GM23248 (cell line): ENCODE measurements around the gene ADPRHL1. TPM values are rescaled to one million over a fixed set of nuclear protein-coding genes. Genes with fewer than 3 reads are reported as not detected.
"Not testable (repeated sequence)": the region's sequence is repeated elsewhere in the genome, so short reads cannot be mapped to it uniquely, and the experiment has no call there.

Experiments used
- DNase-seq: peaks from one replicate; pipeline ENCODE4 v3.0.0-alpha.2; 2015
- H2AFZ ChIP-seq: fragments of 200-600 bp; sonication (generic); 2 replicates; pipeline ENCODE4 v1.6.1; 2016; ENCODE audit warnings: antibody characterized with exemption
- H3F3A ChIP-seq: fragments of 200-600 bp; sonication (generic); 2 replicates; pipeline ENCODE4 v1.6.1; 2016; ENCODE audit warnings: mild to moderate bottlenecking, antibody characterized with exemption, mixed run types; ENCODE audit not compliant: insufficient read depth
- H3K27ac ChIP-seq: fragments of 200-600 bp; sonication (generic); 2 replicates; pipeline ENCODE4 v1.5.1; 2016; ENCODE audit warnings: mild to moderate bottlenecking
- H3K27me3 ChIP-seq: fragments of 200-600 bp; sonication (generic); replicated peaks from 2 replicates; pipeline ENCODE4 v1.6.1; 2016; ENCODE audit warnings: mild to moderate bottlenecking; ENCODE audit not compliant: insufficient read depth
- H3K36me3 ChIP-seq: fragments of 200-600 bp; sonication (generic); 2 replicates; pipeline ENCODE4 v1.6.1; 2016; ENCODE audit warnings: low read depth, mild to moderate bottlenecking
- H3K4me1 ChIP-seq: fragments of 200-600 bp; sonication (generic); 2 replicates; pipeline ENCODE4 v1.6.1; 2016; ENCODE audit warnings: mild to moderate bottlenecking; ENCODE audit not compliant: insufficient read depth
- H3K4me2 ChIP-seq: fragments of 200-600 bp; sonication (generic); one replicate; pipeline ENCODE4 v1.6.1; 2016; ENCODE audit warnings: mild to moderate bottlenecking; ENCODE audit not compliant: unreplicated experiment
- H3K4me3 ChIP-seq: fragments of 200-600 bp; sonication (generic); 2 replicates; pipeline ENCODE4 v1.5.1; 2016; ENCODE audit warnings: mild to moderate bottlenecking
- H3K79me2 ChIP-seq: fragments of 200-600 bp; sonication (generic); 2 replicates; pipeline ENCODE4 v1.6.1; 2016; ENCODE audit warnings: mild to moderate bottlenecking; ENCODE audit not compliant: insufficient read depth
- H3K9ac ChIP-seq: fragments of 200-600 bp; sonication (generic); 2 replicates; pipeline ENCODE4 v1.6.1; 2016; ENCODE audit warnings: mild to moderate bottlenecking
- H3K9me2 ChIP-seq: fragments of 200-600 bp; sonication (generic); 2 replicates; pipeline ENCODE4 v1.6.1; 2016; ENCODE audit warnings: mixed run types, mild to moderate bottlenecking, moderate library complexity; ENCODE audit not compliant: insufficient read depth
- H3K9me3 ChIP-seq: fragments of 200-600 bp; sonication (generic); one replicate; pipeline ENCODE4 v1.6.1; 2017; ENCODE audit warnings: low read depth
- H4K20me1 ChIP-seq: fragments of 200-600 bp; sonication (generic); 2 replicates; pipeline ENCODE4 v1.6.0; 2016; ENCODE audit not compliant: insufficient read depth
- EZH2 ChIP-seq: fragments of 200-600 bp; sonication (generic); IDR thresholded peaks from 2 replicates; pipeline ENCODE4 v1.6.1; 2018; ENCODE audit warnings: antibody characterized with exemption, mild to moderate bottlenecking; ENCODE audit not compliant: insufficient read depth, poor library complexity, severe bottlenecking
- EZH2phosphoT487 ChIP-seq: fragments of 200-600 bp; sonication (generic); IDR thresholded peaks from 2 replicates; pipeline ENCODE4 v1.6.1; 2018; ENCODE audit warnings: antibody characterized with exemption, moderate library complexity, mild to moderate bottlenecking, low read depth; ENCODE audit not compliant: insufficient read depth
- WGBS, 2 experiments: methylation state at CpG; one replicate each; pipeline ENCODE4 v1.1.6; 2015 to 2017; ENCODE audit warnings: low lambda C conversion rate in 2 of 2, low coverage in 1 of 2; ENCODE audit errors: missing lambda C conversion rate in 2 of 2; 5-methylcytosine and 5-hydroxymethylcytosine counted together
- in situ Hi-C: fragments of 300-500 bp; cut with MboI; formaldehyde crosslinking; loops from 2 replicates; pipeline ENCODE4 v1.15.0; 2020
- polyA plus RNA-seq: library from polyadenylated mRNA; unstranded; fragments of >200 nt; fragmentation: Nextera tagmentation; extraction: Ambion mirVana; gene quantifications from 2 replicates; pipeline ENCODE4 v1.2.1, GENCODE V29; 2016
- total RNA-seq: library from RNA; depleted of rRNA; stranded (reverse); fragments of >200 nt; shearing (Covaris generic); gene quantifications from 2 replicates; pipeline ENCODE4 v1.2.3, GENCODE V29; 2014

Gene ADPRHL1
- total and polyA plus RNA-seq, 2 experiments from 2014 or later, result 1.8 to 2.2 TPM

GRCh38 chr13:113378825-113379224, 74.5 kb downstream of the ADPRHL1 start:
- Histone ChIP-seq H3K79me2 (no peaks in the 10 kb centered on the region), H4K20me1 (no peaks in the 10 kb centered on the region), H3K4me3 (no peak overlapping the region), H3K9ac (no peak overlapping the region), H3K27me3 (peaks cover 5% of the 10 kb centered on the region), H3K36me3 (no peaks in the 10 kb centered on the region), H3K4me2 (no peak overlapping the region), H3K9me2 (no peaks in the 10 kb centered on the region), H3F3A (no peaks in the 10 kb centered on the region), H2AFZ (no peak overlapping the region), H3K27ac (no peak overlapping the region), H3K4me1 (no peaks in the 10 kb centered on the region), H3K9me3 (peaks cover 3% of the 10 kb centered on the region)
- no peak for TF ChIP-seq EZH2
- WGBS, 2 experiments, result 80 to 84% methylated on average over 10 of the region's 10 CpGs
- no peak for DNase-seq
- in situ Hi-C loops, result loop anchor here (25.0 kb wide), 1 partner anchor 442 kb away; no protein-coding TSS in a partner anchor

- H3K4me1 ChIP-seq, result no peaks in the 10 kb centered on the region
- H3K9me2 ChIP-seq, result no peaks in the 10 kb centered on the region
- no peak overlapping the region for H3K27ac ChIP-seq
- no peaks in the 10 kb centered on the region for H3K9me3 ChIP-seq
- no peaks in the 10 kb centered on the region for H3K79me2 ChIP-seq
- H3K9ac ChIP-seq, result no peak overlapping the region
- in situ Hi-C loops, result loop anchor here (25.0 kb wide), 1 partner anchor 437 kb away; no protein-coding TSS in a partner anchor
- H3K4me3 ChIP-seq, result no peak overlapping the region
- H3F3A ChIP-seq, result no peaks in the 10 kb centered on the region
- H2AFZ ChIP-seq, result no peak overlapping the region
- no peaks in the 10 kb centered on the region for H3K36me3 ChIP-seq
- no peaks in the 10 kb centered on the region for H4K20me1 ChIP-seq
- 58 to 64% methylated on average over 8 of the region's 8 CpGs for WGBS, 2 experiments
- H3K4me2 ChIP-seq, result no peak overlapping the region
- TF ChIP-seq EZH2, result no peak
- TF ChIP-seq EZH2phosphoT487, result no peak
- no peak for DNase-seq
- H3K27me3 ChIP-seq, result peaks cover 5% of the 10 kb centered on the region
Observed at GRCh38 chr13:113374511-113375175, 78.6 kb downstream of the ADPRHL1 start.

DNA sequence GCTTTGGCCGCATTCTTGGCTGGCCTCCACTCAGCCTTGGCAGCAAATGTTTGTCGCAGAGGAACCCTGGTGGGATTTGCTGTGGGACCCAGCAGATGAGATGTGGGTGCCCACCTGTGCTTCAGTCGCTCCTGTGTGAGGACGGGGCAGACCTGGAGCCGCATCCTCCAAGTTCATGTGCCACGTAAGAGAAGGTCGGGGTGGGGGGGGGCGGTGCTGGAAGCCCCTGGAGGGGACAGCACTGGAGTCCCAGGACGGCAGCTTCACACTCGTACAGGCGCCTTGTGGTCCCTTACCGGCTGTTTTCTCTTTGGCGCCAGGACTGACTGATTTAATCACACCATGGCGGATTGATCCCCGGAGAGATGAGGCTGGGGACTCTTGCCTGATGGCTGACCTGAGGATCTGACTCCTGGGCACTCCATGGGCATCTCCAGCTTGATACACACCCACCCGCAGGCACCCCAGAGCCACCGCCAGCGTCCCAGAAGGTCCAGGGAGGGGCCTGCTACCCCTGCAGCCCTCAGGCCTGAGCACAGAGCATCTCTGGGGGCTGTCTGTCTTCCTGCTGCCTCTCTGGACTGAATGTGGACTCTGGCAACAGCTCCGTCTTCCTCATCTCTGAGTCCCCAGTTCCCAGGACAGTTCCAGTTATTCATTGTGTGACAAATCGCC, 79.3 kb downstream of the ADPRHL1 start:
- Histone ChIP-seq H3K4me3 (no peak overlapping the region), H3K27me3 (peaks cover 5% of the 10 kb centered on the region), H3K79me2 (no peaks in the 10 kb centered on the region), H3F3A (no peaks in the 10 kb centered on the region), H3K9me3 (no peaks in the 10 kb centered on the region), H3K4me2 (no peak overlapping the region), H3K27ac (no peak overlapping the region), H3K9ac (no peak overlapping the region), H3K9me2 (no peaks in the 10 kb centered on the region), H3K4me1 (no peaks in the 10 kb centered on the region), H4K20me1 (no peaks in the 10 kb centered on the region), H3K36me3 (no peaks in the 10 kb centered on the region), H2AFZ (no peak overlapping the region)
- in situ Hi-C loops, result no loop called here
- WGBS, 2 experiments, result 65% methylated on average over 17 to 20 of the region's 20 CpGs
- TF ChIP-seq EZH2 (no peak), EZH2phosphoT487 (no peak)
- no peak for DNase-seq

GRCh38 chr13:113371701-113372100, 81.6 kb downstream of the ADPRHL1 start:
- H3K9me3 ChIP-seq, in situ Hi-C loops, H3F3A ChIP-seq, H3K36me3 ChIP-seq, H2AFZ ChIP-seq, DNase-seq, H3K27ac ChIP-seq, H3K9me2 ChIP-seq, H3K9ac ChIP-seq, H3K4me2 ChIP-seq, H4K20me1 ChIP-seq, H3K4me1 ChIP-seq, H3K4me3 ChIP-seq, H3K79me2 ChIP-seq, H3K27me3 ChIP-seq: not testable (repeated sequence)
- WGBS, 2 experiments, result 96 to 97% methylated on average over 3 of the region's 3 CpGs
